HK-2 (cell line): ENCODE results near the gene COL25A1.

Experiments
- DNase-seq: peaks from one replicate; pipeline ENCODE4 v3.0.0-alpha.2; 2018; ENCODE audit not compliant: unreplicated experiment

COL25A1 gene

GRCh38 chr4:109291707-109292238 lies 10.7 kb downstream of the COL25A1 start:
- DNase-seq: no peak

- DNase-seq: no peak
Observed at GRCh38 chr4:109290918-109291317, 11.5 kb downstream of the COL25A1 start.

GRCh38 chr4:109278594-109279031 lies 23.8 kb downstream of the COL25A1 start:
- no peak for DNase-seq

- DNase-seq: no peak
Observed at GRCh38 chr4:109276482-109277095, 25.9 kb downstream of the COL25A1 start.

- no peak for DNase-seq
Observed at GRCh38 chr4:109275066-109275745, 27.3 kb downstream of the COL25A1 start.

- no peak for DNase-seq
Observed at GRCh38 chr4:109266891-109267290, 35.6 kb downstream of the COL25A1 start.

GRCh38 chr4:109266236-109266635 lies 36.2 kb downstream of the COL25A1 start:
- no peak for DNase-seq

- no peak for DNase-seq
Observed at GRCh38 chr4:109263721-109264120, 38.7 kb downstream of the COL25A1 start.

- no peak for DNase-seq
Observed at GRCh38 chr4:109256818-109257217, 45.6 kb downstream of the COL25A1 start.

GRCh38 chr4:109254845-109255244 lies 47.6 kb downstream of the COL25A1 start:
- no peak for DNase-seq

- no peak for DNase-seq
Observed at GRCh38 chr4:109251396-109251795, 51.1 kb downstream of the COL25A1 start.

- no peak for DNase-seq
Observed at GRCh38 chr4:109248322-109248900, 54.0 kb downstream of the COL25A1 start.

GRCh38 chr4:109243871-109244270 lies 58.6 kb downstream of the COL25A1 start:
- no peak for DNase-seq

- DNase-seq: no peak
Observed at GRCh38 chr4:109238746-109239145, 63.7 kb downstream of the COL25A1 start.

- DNase-seq: no peak
Observed at GRCh38 chr4:109235683-109236082, 66.8 kb downstream of the COL25A1 start.

GRCh38 chr4:109234596-109234995 lies 67.9 kb downstream of the COL25A1 start:
- DNase-seq: no peak

GRCh38 chr4:109233570-109233969 lies 68.9 kb downstream of the COL25A1 start:
- DNase-seq: no peak

- DNase-seq: no peak
Observed at GRCh38 chr4:109232681-109233080, 69.8 kb downstream of the COL25A1 start.

GRCh38 chr4:109231331-109231730 lies 71.1 kb downstream of the COL25A1 start:
- no peak for DNase-seq

- no peak for DNase-seq
Observed at GRCh38 chr4:109229028-109229427, 73.4 kb downstream of the COL25A1 start.

GRCh38 chr4:109218288-109218687 lies 84.2 kb downstream of the COL25A1 start:
- DNase-seq: no peak

- DNase-seq: no peak
Observed at GRCh38 chr4:109216085-109216696, 86.3 kb downstream of the COL25A1 start.

- no peak for DNase-seq
Observed at GRCh38 chr4:109215506-109215905, 87.0 kb downstream of the COL25A1 start.
